Measurements from ENCODE around the gene SCTR.

The SCTR gene

GRCh38 chr2:119478188-119478977 lies 45.9 kb downstream of the SCTR start:
- DNase-seq = no peak
- no peaks in the 10 kb centered on the region for H3K4me1 Mint-ChIP-seq
- CTCF ChIA-PET = interaction anchor here (4.0 kb wide), 1 partner anchor 69 kb away, joined by 38 read pairs; no protein-coding TSS in a partner anchor
- no peaks in the 10 kb centered on the region for H3K36me3 Mint-ChIP-seq
- H3K27ac Mint-ChIP-seq = no peak overlapping the region
- no peak overlapping the region for H3K4me3 Mint-ChIP-seq
- no peaks in the 10 kb centered on the region for H3K9me3 Mint-ChIP-seq
- H3K27me3 Mint-ChIP-seq = peaks cover 4% of the 10 kb centered on the region

GRCh38 chr2:119477113-119477505 lies 47.2 kb downstream of the SCTR start:
- Mint-ChIP-seq H3K9me3 (no peaks in the 10 kb centered on the region), H3K36me3 (no peaks in the 10 kb centered on the region), H3K27ac (no peak overlapping the region), H3K4me1 (no peaks in the 10 kb centered on the region), H3K4me3 (no peak overlapping the region), H3K27me3 (peaks cover 4% of the 10 kb centered on the region)
- no peak for DNase-seq
- CTCF ChIA-PET = interaction anchor here (0.8 to 4.0 kb wide), 13 partner anchors 9 to 598 kb away, joined by 3 to 38 read pairs (median 4); no protein-coding TSS in a partner anchor

GRCh38 chr2:119476301-119477112 lies 47.8 kb downstream of the SCTR start:
- Mint-ChIP-seq H3K36me3 (no peaks in the 10 kb centered on the region), H3K4me3 (no peak overlapping the region), H3K9me3 (no peaks in the 10 kb centered on the region), H3K4me1 (no peaks in the 10 kb centered on the region), H3K27me3 (peaks cover 4% of the 10 kb centered on the region), H3K27ac (no peak overlapping the region)
- DNase-seq = peak; percentile 47
- CTCF ChIA-PET = interaction anchor here (0.8 to 4.0 kb wide), 18 partner anchors 9 to 597 kb away, joined by 3 to 38 read pairs (median 4); no protein-coding TSS in a partner anchor

GRCh38 chr2:119475857-119476244 lies 48.4 kb downstream of the SCTR start:
- H3K27ac Mint-ChIP-seq = no peak overlapping the region
- peaks cover 4% of the 10 kb centered on the region for H3K27me3 Mint-ChIP-seq
- H3K36me3 Mint-ChIP-seq = no peaks in the 10 kb centered on the region
- no peak overlapping the region for H3K4me3 Mint-ChIP-seq
- H3K9me3 Mint-ChIP-seq = no peaks in the 10 kb centered on the region
- DNase-seq = no peak
- CTCF ChIA-PET = interaction anchor here (0.8 to 4.0 kb wide), 14 partner anchors 9 to 594 kb away, joined by 3 to 38 read pairs (median 4); no protein-coding TSS in a partner anchor
- H3K4me1 Mint-ChIP-seq = no peaks in the 10 kb centered on the region

GRCh38 chr2:119475225-119475856 lies 48.9 kb downstream of the SCTR start:
- no peaks in the 10 kb centered on the region for H3K9me3 Mint-ChIP-seq
- H3K27me3 Mint-ChIP-seq = peaks cover 4% of the 10 kb centered on the region
- peak overlapping the region; percentile 19 for H3K27ac Mint-ChIP-seq
- H3K4me3 Mint-ChIP-seq = no peak overlapping the region
- no peak for DNase-seq
- no peaks in the 10 kb centered on the region for H3K36me3 Mint-ChIP-seq
- no peaks in the 10 kb centered on the region for H3K4me1 Mint-ChIP-seq
- CTCF ChIA-PET = interaction anchor here (1.2 to 4.0 kb wide), 5 partner anchors 10 to 593 kb away, joined by 3 to 38 read pairs (median 10); no protein-coding TSS in a partner anchor

GRCh38 chr2:119474371-119475224 lies 49.7 kb downstream of the SCTR start:
- peaks cover 4% of the 10 kb centered on the region for H3K27me3 Mint-ChIP-seq
- no peaks in the 10 kb centered on the region for H3K9me3 Mint-ChIP-seq
- no peaks in the 10 kb centered on the region for H3K36me3 Mint-ChIP-seq
- H3K27ac Mint-ChIP-seq = peak overlapping the region; percentile 19
- no peak for DNase-seq
- no peak overlapping the region for H3K4me3 Mint-ChIP-seq
- no peaks in the 10 kb centered on the region for H3K4me1 Mint-ChIP-seq
- CTCF ChIA-PET = interaction anchor here (0.9 to 4.0 kb wide), 2 partner anchors 65 to 282 kb away, joined by 4 to 38 read pairs; no protein-coding TSS in a partner anchor

GRCh38 chr2:119473621-119474370 lies 50.5 kb downstream of the SCTR start:
- Mint-ChIP-seq H3K4me1 (no peaks in the 10 kb centered on the region), H3K27ac (no peak overlapping the region), H3K36me3 (no peaks in the 10 kb centered on the region), H3K4me3 (no peak overlapping the region), H3K27me3 (peaks cover 8% of the 10 kb centered on the region), H3K9me3 (no peaks in the 10 kb centered on the region)
- no peak for DNase-seq
- CTCF ChIA-PET = interaction anchor here (0.9 kb wide), 1 partner anchor 281 kb away, joined by 4 read pairs; no protein-coding TSS in a partner anchor

- CTCF ChIA-PET = no interaction called here
- H3K4me3 Mint-ChIP-seq = no peak overlapping the region
- no peaks in the 10 kb centered on the region for H3K4me1 Mint-ChIP-seq
- peaks cover 8% of the 10 kb centered on the region for H3K27me3 Mint-ChIP-seq
- no peak for DNase-seq
- H3K9me3 Mint-ChIP-seq = no peaks in the 10 kb centered on the region
- H3K36me3 Mint-ChIP-seq = no peaks in the 10 kb centered on the region
- no peak overlapping the region for H3K27ac Mint-ChIP-seq
Observed at GRCh38 chr2:119472749-119473148, 51.5 kb downstream of the SCTR start.

- Mint-ChIP-seq H3K27me3 (peaks cover 8% of the 10 kb centered on the region), H3K9me3 (no peaks in the 10 kb centered on the region), H3K4me1 (no peaks in the 10 kb centered on the region), H3K27ac (no peak overlapping the region), H3K36me3 (no peaks in the 10 kb centered on the region), H3K4me3 (no peak overlapping the region)
- no peak for DNase-seq
- CTCF ChIA-PET = no interaction called here
Observed at GRCh38 chr2:119469661-119470297, 54.5 kb downstream of the SCTR start.

GRCh38 chr2:119469131-119469530 lies 55.2 kb downstream of the SCTR start:
- Mint-ChIP-seq H3K9me3 (no peaks in the 10 kb centered on the region), H3K27ac (no peak overlapping the region), H3K4me3 (no peak overlapping the region), H3K4me1 (no peaks in the 10 kb centered on the region), H3K27me3 (peaks cover 8% of the 10 kb centered on the region), H3K36me3 (no peaks in the 10 kb centered on the region)
- DNase-seq = no peak
- CTCF ChIA-PET = interaction anchor here (0.9 kb wide), 1 partner anchor 10 kb away, joined by 3 read pairs; no protein-coding TSS in a partner anchor

GRCh38 chr2:119468154-119468955 lies 55.9 kb downstream of the SCTR start:
- Mint-ChIP-seq H3K9me3 (no peaks in the 10 kb centered on the region), H3K27me3 (peaks cover 8% of the 10 kb centered on the region), H3K27ac (no peak overlapping the region), H3K36me3 (no peaks in the 10 kb centered on the region), H3K4me3 (no peak overlapping the region), H3K4me1 (no peaks in the 10 kb centered on the region)
- no peak for DNase-seq
- CTCF ChIA-PET = interaction anchor here (0.9 kb wide), 1 partner anchor 9 kb away, joined by 3 read pairs; no protein-coding TSS in a partner anchor

GRCh38 chr2:119466373-119466772 lies 57.9 kb downstream of the SCTR start:
- H3K9me3 Mint-ChIP-seq = no peaks in the 10 kb centered on the region
- no peaks in the 10 kb centered on the region for H3K36me3 Mint-ChIP-seq
- DNase-seq = no peak
- CTCF ChIA-PET = interaction anchor here (0.8 kb wide), 1 partner anchor 10 kb away, joined by 3 read pairs; no protein-coding TSS in a partner anchor
- peaks cover 8% of the 10 kb centered on the region for H3K27me3 Mint-ChIP-seq
- no peak overlapping the region for H3K27ac Mint-ChIP-seq
- H3K4me1 Mint-ChIP-seq = no peaks in the 10 kb centered on the region
- H3K4me3 Mint-ChIP-seq = no peak overlapping the region
